Measurements from ENCODE around the gene FMN2. TPM values are rescaled to one million over a fixed set of nuclear protein-coding genes. Genes with fewer than 3 reads are reported as not detected.
A peak's percentile ranks its signal among the peaks of the same experiment; 100 is the strongest.

FMN2 gene
- total RNA-seq, 4 donors from 2014 or later: 0.11 to 0.89 TPM; not detected in 2

DNA sequence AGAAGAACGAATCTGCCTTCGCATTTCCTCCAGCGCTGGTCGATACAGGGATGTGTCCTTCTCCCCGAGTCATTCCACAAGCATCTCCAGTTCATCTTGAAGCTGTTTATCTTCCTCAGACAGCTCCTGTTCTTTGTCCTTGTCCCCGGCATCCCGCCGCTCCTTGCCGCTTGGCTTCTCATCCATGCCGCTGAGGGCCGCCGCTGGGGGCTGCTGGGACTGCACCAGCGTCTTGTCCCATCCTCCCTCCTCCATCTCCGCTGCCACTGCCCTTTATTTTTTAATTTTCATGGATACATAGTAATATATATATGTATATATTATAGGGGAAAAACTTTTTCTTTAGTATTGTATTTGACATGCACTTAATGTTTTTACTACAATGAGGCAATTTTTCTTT is 53.4 kb downstream of the FMN2 start:
- Histone ChIP-seq H3K4me1 (no peaks in the 10 kb centered on the region), H3K4me3 (no peak overlapping the region), H3K36me3 (no peaks in the 10 kb centered on the region), H3K9me3 (no peaks in the 10 kb centered on the region), H3K27me3 (no peaks in the 10 kb centered on the region), H3K27ac (no peak overlapping the region)
- 94% methylated on average over 14 of the region's 14 CpGs for WGBS
- TF ChIP-seq POLR2A (IDR thresholded peaks at IDR 0.05): no peak
- no peak for TF ChIP-seq POLR2AphosphoS5 (IDR thresholded peaks at IDR 0.05)
- no peak for TF ChIP-seq EP300 (IDR thresholded peaks at IDR 0.05)
- TF ChIP-seq, protein P1, sequence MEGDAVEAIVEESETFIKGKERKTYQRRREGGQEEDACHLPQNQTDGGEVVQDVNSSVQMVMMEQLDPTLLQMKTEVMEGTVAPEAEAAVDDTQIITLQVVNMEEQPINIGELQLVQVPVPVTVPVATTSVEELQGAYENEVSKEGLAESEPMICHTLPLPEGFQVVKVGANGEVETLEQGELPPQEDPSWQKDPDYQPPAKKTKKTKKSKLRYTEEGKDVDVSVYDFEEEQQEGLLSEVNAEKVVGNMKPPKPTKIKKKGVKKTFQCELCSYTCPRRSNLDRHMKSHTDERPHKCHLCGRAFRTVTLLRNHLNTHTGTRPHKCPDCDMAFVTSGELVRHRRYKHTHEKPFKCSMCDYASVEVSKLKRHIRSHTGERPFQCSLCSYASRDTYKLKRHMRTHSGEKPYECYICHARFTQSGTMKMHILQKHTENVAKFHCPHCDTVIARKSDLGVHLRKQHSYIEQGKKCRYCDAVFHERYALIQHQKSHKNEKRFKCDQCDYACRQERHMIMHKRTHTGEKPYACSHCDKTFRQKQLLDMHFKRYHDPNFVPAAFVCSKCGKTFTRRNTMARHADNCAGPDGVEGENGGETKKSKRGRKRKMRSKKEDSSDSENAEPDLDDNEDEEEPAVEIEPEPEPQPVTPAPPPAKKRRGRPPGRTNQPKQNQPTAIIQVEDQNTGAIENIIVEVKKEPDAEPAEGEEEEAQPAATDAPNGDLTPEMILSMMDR (IDR thresholded peaks at IDR 0.05): no peak
- DNase-seq (ENCODE audit: low spot score in 2 of 2): no peak

DNA sequence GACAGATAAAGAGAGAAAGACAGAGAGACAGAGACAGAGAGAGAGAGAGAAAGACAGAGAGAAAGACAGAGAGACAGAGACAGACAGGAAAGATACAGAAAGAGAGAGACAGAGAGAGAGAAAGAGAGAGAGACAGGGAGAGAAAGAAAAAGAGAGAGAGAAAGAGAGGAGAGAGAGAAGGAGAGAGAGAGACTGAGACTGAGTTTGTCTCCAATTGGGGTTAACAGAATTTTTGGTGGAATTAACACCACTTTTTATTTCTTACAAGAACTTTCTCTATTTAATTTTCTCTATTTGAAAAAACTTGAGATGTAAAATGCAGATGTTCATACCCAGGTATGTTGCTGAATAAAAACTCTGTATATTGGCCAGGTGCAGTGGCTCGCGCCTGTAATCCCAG is 56.6 kb downstream of the FMN2 start:
- Histone ChIP-seq H3K9me3 (no peaks in the 10 kb centered on the region), H3K4me3 (no peak overlapping the region), H3K36me3 (no peaks in the 10 kb centered on the region), H3K4me1 (no peaks in the 10 kb centered on the region), H3K27ac (no peak overlapping the region), H3K27me3 (no peaks in the 10 kb centered on the region)
- TF ChIP-seq POLR2AphosphoS5 (IDR thresholded peaks at IDR 0.05): no peak
- TF ChIP-seq EP300 (IDR thresholded peaks at IDR 0.05): no peak
- TF ChIP-seq, protein P1 (IDR thresholded peaks at IDR 0.05): no peak
- no peak for TF ChIP-seq POLR2A (IDR thresholded peaks at IDR 0.05)
- no peak for DNase-seq (ENCODE audit: low spot score in 2 of 2)
- WGBS: 98% methylated on average over 2 of the region's 2 CpGs

DNA sequence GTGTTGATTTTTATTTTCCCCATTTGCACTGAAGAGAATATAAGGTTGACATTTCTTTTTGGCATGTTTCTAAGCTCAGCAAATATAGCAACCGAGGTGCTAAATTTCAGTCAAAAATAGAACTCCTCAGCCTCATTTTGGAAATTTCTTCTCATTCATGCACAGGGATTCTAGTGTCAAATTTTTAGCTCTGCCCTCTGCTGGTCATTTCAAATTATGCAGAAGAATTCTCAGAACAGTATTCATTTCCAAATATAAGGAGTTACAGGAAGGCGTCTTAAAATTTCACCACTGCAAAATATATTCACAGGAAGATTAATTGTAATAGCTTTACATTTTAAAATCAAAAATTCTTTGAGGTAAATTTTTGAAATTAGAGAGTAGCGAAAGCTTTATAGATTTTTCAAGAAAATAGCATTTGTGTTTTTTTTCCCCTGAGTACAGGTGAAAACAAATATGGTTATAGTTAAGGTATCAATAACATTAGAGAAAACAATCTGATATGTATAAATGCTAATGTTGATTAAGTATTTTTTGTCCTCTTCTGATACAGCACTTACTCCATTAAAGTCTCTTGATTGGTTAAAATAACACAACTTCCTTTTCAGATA is 57.9 kb downstream of the FMN2 start:
- Histone ChIP-seq H3K27ac (no peak overlapping the region), H3K9me3 (no peaks in the 10 kb centered on the region), H3K4me1 (no peaks in the 10 kb centered on the region), H3K27me3 (no peaks in the 10 kb centered on the region), H3K36me3 (no peaks in the 10 kb centered on the region), H3K4me3 (no peak overlapping the region)
- 56% methylated on average over 3 of the region's 3 CpGs for WGBS
- no peak for TF ChIP-seq EP300 (IDR thresholded peaks at IDR 0.05)
- TF ChIP-seq, protein P1 (IDR thresholded peaks at IDR 0.05): peak in 1 of 2 donors; percentile 46
- DNase-seq (ENCODE audit: low spot score in 2 of 2): no peak

DNA sequence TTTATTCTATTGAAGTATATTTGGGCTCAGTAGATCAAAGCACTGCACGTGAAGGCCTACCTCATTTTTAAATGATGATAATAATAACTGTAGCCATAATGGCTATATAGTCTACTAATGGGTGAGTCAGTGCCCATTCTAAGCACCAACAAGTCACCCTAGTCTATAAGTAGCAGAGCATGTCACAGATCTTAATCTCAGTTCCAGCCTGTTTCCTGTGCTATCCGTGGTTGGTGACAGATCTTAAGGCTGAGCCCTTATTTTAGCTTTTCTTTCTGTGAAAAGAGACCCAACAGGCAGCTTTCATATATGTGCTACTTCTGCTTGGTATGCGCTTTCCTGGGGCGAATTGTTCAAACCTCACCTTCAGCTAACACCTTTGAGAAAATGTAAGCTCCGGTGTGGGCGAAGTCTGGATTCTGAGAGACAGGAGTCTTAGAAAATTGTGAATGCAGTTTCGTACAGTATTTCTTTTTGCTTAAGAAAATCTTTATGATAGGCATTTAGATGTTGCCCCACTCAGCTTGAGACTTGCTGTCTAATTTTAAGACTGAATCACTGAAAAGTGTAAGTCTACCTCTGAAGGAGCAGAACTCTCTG is 59.6 kb downstream of the FMN2 start:
- no peak overlapping the region for H3K27ac ChIP-seq
- no peaks in the 10 kb centered on the region for H3K36me3 ChIP-seq
- WGBS: 79% methylated on average over 7 of the region's 7 CpGs
- no peak overlapping the region for H3K4me3 ChIP-seq
- no peaks in the 10 kb centered on the region for H3K27me3 ChIP-seq
- TF ChIP-seq POLR2A (IDR thresholded peaks at IDR 0.05) (no peak), POLR2AphosphoS5 (IDR thresholded peaks at IDR 0.05) (no peak)
- TF ChIP-seq, protein P1 (IDR thresholded peaks at IDR 0.05): no peak
- H3K9me3 ChIP-seq: no peaks in the 10 kb centered on the region
- DNase-seq (ENCODE audit: low spot score in 2 of 2): no peak
- no peaks in the 10 kb centered on the region for H3K4me1 ChIP-seq

DNA sequence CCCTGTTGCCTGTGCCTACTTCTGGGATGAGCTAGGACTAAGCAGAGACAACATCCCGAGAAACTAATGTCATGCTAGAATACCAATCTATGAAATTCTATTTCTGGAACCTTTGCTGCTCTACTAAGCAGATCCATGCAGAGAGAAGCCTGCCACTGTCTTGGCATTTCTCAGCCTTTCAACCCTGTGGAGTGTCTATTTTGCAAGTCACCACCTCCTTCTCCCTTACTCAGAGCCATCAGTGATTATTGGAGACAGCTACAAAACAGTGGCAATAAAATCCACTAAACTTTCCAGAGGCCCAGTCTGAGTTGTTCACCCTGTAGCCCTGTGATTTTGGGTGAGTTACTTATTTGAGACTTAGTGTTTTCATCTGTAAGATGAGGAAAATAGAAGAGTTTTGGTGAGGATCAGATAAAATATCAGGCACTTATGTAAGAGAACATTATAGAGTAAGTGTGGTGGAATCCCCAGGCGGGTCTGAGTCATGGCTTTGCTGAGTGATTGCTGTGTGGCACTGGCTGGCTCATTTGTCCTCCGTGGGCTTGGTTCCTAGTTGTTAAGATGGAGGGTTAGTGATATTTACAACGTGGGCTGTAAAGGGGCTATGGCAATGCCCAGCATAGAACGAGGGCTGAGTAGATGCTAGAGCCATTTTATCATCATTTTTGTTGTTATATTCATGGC is 61.1 kb downstream of the FMN2 start:
- Histone ChIP-seq H3K9me3 (no peaks in the 10 kb centered on the region), H3K36me3 (no peaks in the 10 kb centered on the region), H3K27ac (no peak overlapping the region), H3K4me1 (no peaks in the 10 kb centered on the region), H3K4me3 (no peak overlapping the region), H3K27me3 (no peaks in the 10 kb centered on the region)
- no peak for TF ChIP-seq EP300 (IDR thresholded peaks at IDR 0.05)
- TF ChIP-seq POLR2AphosphoS5 (IDR thresholded peaks at IDR 0.05): no peak
- TF ChIP-seq, protein P1 (IDR thresholded peaks at IDR 0.05): no peak
- no peak for TF ChIP-seq POLR2A (IDR thresholded peaks at IDR 0.05)
- 73% methylated on average over 5 of the region's 5 CpGs for WGBS
- no peak for DNase-seq (ENCODE audit: low spot score in 2 of 2)
